C4-2B (cell line): ENCODE measurements around the gene SORCS2.

ENCODE experiments used
- ZFX ChIP-seq: fragments of 450-650 bp; IDR thresholded peaks from 2 replicates; pipeline ENCODE4 v1.6.1; 2017
- TF ChIP-seq, protein P1 (sequence below): fragments of 450-650 bp; conservative IDR thresholded peaks from 2 replicates; pipeline ENCODE4 v1.5.1; 2017; ENCODE audit warnings: mild to moderate bottlenecking

DNA sequence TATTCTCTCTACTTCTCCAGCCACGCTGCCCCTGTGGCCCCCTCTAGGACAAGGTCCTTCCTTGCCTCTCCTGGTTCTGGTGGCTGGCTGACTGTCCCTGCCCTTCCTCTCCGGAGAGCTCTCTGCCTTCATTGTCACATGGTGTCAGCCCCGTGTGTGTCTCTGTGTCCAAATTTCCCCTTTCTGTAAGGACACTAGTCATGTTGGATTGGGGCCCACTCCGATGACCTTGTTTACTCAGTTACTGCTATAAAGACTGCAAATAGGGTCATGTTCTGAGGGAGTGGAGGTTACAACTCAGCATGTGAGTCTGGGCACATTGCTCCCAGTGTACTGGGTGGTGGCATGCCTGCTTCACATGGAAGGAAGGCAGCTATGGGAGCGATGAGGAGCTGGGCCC is 371.9 kb downstream of the SORCS2 start:
- TF ChIP-seq, protein P1, sequence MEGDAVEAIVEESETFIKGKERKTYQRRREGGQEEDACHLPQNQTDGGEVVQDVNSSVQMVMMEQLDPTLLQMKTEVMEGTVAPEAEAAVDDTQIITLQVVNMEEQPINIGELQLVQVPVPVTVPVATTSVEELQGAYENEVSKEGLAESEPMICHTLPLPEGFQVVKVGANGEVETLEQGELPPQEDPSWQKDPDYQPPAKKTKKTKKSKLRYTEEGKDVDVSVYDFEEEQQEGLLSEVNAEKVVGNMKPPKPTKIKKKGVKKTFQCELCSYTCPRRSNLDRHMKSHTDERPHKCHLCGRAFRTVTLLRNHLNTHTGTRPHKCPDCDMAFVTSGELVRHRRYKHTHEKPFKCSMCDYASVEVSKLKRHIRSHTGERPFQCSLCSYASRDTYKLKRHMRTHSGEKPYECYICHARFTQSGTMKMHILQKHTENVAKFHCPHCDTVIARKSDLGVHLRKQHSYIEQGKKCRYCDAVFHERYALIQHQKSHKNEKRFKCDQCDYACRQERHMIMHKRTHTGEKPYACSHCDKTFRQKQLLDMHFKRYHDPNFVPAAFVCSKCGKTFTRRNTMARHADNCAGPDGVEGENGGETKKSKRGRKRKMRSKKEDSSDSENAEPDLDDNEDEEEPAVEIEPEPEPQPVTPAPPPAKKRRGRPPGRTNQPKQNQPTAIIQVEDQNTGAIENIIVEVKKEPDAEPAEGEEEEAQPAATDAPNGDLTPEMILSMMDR: no peak
- no peak for TF ChIP-seq ZFX
